Measurements from ENCODE around the gene BCL2L13.
"Not testable (repeated sequence)": the region's sequence is repeated elsewhere in the genome, so short reads cannot be mapped to it uniquely, and the experiment has no call there.

Gene BCL2L13

GRCh38 chr22:17764036-17764435 lies 125.5 kb downstream of the BCL2L13 start:
- DNase-seq (ENCODE audit: low read depth): no peak

DNA sequence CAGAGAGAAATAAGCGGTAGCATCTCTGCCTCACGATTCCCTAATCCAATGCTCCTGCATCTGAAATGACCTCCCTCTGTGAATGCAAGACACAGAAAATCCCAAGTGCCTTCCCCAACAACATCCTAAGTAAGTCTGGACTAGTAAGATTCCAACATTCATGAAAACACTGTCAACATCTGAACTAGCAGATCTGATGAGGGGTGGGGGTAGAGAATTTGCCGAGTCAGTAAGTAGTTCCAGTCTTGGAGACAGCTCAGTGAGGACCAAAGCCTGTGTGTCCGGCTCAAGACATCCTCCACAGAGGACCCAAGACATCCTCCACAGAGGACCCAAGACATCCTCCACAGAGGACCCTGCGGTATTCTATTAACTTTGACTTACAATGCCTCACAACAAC lies 126.3 kb downstream of the BCL2L13 start:
- not testable (repeated sequence) for DNase-seq (ENCODE audit: low read depth)

GRCh38 chr22:17767233-17768065 lies 128.9 kb downstream of the BCL2L13 start:
- DNase-seq (ENCODE audit: low read depth): no peak

GRCh38 chr22:17769013-17769715 lies 130.6 kb downstream of the BCL2L13 start:
- no peak for DNase-seq (ENCODE audit: low read depth)

DNA sequence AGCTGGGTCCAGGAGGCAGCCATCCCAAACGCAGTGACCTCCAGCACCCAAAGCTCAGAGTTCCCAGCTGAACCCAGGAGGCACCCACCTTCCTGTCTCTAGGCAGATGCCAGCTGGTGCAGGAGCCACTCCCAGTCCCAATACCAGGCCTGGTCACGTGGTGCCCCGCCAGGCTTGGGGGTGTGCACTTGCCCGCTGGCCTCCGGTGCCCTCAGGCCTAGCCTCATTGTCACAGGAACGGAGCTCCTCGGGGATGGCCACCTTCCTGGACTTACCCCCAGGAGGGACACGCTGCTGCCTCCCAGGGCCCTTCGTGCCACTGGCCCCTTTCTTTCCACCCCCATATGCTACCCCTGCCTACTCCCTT lies 131.1 kb downstream of the BCL2L13 start:
- no peak for DNase-seq (ENCODE audit: low read depth)

GRCh38 chr22:17770180-17771077 lies 131.9 kb downstream of the BCL2L13 start:
- DNase-seq (ENCODE audit: low read depth): no peak

GRCh38 chr22:17772249-17772957 lies 133.8 kb downstream of the BCL2L13 start:
- no peak for DNase-seq (ENCODE audit: low read depth)

GRCh38 chr22:17772958-17773605 lies 134.5 kb downstream of the BCL2L13 start:
- no peak for DNase-seq (ENCODE audit: low read depth)

DNA sequence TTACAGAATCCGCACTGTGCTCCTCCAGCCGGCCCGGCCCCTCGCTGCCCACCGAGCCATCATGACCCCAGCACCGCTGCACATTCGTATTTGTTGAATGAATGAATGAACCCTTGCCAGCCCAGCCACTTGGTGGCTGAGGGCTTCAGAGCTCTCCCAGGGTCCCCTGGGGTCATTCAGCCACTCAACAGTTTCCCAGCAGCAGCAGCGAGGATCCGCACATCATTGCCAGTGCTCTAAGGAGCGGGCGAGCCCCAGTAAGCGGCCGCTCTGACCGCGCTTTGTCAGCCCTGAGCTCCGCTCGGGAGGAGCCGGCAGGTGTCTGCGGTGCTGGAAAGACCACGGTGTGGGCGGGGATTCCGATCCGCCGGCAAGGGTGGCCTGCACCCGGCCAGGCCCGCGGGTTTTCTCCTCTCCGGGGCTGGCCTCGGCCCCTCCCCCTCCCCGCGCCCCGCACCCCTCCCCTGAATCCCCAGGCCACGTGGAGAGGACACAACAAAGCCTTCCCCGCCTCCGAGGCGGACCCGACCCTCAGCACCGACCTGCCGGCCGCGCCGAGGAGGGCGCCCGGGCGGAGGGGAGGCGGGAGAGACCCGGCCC lies 135.1 kb downstream of the BCL2L13 start:
- DNase-seq (ENCODE audit: low read depth): no peak

DNA sequence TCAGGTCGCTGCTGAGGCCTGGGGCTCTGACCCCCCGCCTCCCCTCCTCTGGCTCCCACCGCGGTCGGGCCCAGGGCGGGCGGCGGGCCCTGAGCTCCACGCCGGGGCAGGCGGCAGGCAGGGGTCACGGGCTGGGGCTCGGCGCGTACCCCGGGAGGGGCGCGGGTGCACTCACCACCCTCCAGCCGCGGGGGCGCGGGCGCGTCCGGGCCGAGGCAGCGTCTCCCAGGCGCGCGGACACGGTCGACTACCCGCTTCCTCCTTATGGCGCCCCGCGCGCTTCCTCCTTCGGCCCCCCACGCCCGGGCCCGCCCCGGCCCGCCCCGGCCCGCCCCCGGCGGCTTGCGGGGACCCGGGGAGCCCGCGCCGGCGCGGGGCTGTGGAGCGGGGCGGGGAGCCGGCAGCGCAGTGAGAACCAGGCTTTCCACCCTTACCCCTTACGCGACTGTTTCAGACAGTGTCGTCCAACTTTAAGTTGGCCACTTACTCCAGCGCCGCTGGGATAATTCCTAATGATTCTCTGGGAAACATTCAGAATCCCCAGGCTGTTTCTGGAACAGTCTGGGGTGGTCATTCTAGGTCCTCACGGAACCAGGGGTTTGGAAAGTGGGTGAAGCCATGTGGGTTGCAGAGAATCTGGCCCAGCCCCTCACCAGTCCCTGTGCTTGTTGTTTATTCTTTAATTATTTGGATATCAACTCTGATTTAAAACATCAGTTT lies 135.8 kb downstream of the BCL2L13 start, which contains the start of gene BID:
TSS of gene BID (minus strand) at position 264 of the 720 bp plus-strand sequence. CDS start 24,353 bp downstream, outside the sequence.
- DNase-seq (ENCODE audit: low read depth): no peak

- no peak for DNase-seq (ENCODE audit: low read depth)
Observed at GRCh38 chr22:17774926-17775685, 136.5 kb downstream of the BCL2L13 start.

- DNase-seq (ENCODE audit: low read depth): no peak
Observed at GRCh38 chr22:17775781-17776465, 137.4 kb downstream of the BCL2L13 start.

- no peak for DNase-seq (ENCODE audit: low read depth)
Observed at GRCh38 chr22:17777005-17777716, 138.6 kb downstream of the BCL2L13 start.

DNA sequence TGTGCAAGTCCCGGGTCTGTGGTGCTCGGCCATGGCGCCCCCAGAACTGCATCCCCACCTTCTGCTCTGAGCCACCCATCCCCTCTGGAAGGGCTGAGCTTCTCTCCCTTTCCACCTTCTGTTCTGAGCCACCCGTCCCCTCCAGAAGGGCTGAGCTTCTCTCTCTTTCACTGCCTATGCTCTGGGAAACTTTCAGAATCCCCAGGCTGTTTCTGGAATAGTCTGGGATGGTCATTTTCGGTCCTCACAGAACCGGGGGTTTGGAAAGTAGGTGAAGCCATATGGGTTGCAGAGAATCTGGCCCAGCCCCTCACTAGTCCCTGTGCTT lies 139.1 kb downstream of the BCL2L13 start:
- no peak for DNase-seq (ENCODE audit: low read depth)

- DNase-seq (ENCODE audit: low read depth): no peak
Observed at GRCh38 chr22:17778412-17778976, 139.9 kb downstream of the BCL2L13 start.

DNA sequence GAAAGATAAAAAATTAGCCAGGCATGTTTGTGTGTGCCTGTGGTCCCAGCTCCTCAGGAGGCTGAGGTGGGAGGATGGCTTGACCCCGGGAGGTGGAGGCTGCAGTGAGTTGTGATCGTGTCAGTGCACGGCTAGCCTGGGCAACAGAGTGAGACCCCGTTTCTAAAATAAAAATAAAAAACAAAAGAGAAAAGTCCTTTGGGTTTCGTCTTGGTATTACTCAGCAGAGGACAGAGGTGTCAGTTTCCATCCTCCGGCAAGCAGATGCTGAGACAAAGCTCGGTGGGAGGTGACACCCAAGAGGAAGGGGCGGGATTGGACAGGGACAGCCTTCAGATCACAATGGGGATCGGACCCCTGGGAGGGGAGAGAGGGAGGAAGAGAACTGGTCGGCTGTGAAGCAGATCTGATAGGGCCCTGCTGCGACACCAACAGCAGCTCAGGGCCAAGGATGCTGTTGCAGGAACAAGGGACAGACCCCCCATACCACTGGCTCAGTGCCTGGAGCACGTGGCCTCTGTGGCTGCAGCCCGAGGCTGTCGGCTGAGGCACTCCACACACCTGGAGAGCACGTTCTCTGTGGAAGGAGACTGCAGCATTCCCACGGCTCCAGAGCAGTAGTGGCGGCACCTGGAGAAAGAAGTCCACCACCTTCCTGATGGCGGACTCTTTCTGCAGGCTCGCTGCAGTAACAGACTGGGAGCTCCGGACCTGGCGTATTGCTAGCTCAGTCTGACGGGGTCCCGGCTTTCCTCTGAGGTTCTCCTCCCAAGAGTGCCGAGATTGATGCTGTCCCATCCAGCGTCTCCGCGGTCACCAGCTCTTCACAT lies 140.9 kb downstream of the BCL2L13 start:
- DNase-seq (ENCODE audit: low read depth): no peak
